ENCODE measurements around the gene ASGR1.
"Not testable (repeated sequence)": the region's sequence is repeated elsewhere in the genome, so short reads cannot be mapped to it uniquely, and the experiment has no call there.

ASGR1 gene

DNA sequence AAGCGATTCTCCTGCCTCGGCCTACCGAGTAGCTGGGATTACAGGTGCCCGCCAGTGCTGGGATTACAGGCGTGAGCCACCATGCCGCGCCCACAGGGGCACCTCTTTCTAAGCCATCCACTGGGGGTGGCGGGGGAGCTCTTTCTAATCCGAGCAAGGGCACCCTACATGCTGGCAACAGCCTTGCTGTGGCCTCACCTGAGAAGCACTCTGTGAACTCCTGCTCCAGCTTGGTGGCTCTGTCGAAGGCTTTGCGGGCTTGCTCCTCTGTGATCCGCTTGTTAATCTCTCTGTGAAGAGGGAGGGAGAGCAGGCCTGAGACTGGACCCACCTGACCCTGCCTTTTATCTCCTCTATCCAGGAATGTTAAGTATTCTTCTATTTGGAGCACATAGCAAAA lies 11.9 kb upstream of the ASGR1 start:
- no peak overlapping the region for H3K4me3 ChIP-seq (ENCODE audit: control insufficient read depth, low read depth, low read length)
- TF ChIP-seq, protein P1, sequence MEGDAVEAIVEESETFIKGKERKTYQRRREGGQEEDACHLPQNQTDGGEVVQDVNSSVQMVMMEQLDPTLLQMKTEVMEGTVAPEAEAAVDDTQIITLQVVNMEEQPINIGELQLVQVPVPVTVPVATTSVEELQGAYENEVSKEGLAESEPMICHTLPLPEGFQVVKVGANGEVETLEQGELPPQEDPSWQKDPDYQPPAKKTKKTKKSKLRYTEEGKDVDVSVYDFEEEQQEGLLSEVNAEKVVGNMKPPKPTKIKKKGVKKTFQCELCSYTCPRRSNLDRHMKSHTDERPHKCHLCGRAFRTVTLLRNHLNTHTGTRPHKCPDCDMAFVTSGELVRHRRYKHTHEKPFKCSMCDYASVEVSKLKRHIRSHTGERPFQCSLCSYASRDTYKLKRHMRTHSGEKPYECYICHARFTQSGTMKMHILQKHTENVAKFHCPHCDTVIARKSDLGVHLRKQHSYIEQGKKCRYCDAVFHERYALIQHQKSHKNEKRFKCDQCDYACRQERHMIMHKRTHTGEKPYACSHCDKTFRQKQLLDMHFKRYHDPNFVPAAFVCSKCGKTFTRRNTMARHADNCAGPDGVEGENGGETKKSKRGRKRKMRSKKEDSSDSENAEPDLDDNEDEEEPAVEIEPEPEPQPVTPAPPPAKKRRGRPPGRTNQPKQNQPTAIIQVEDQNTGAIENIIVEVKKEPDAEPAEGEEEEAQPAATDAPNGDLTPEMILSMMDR (IDR thresholded peaks at IDR 0.05; ENCODE audit: control insufficient read depth, insufficient read depth, low read depth, low read length, missing control alignments), result no peak
- no peak for DNase-seq (ENCODE audit: low read depth)

DNA sequence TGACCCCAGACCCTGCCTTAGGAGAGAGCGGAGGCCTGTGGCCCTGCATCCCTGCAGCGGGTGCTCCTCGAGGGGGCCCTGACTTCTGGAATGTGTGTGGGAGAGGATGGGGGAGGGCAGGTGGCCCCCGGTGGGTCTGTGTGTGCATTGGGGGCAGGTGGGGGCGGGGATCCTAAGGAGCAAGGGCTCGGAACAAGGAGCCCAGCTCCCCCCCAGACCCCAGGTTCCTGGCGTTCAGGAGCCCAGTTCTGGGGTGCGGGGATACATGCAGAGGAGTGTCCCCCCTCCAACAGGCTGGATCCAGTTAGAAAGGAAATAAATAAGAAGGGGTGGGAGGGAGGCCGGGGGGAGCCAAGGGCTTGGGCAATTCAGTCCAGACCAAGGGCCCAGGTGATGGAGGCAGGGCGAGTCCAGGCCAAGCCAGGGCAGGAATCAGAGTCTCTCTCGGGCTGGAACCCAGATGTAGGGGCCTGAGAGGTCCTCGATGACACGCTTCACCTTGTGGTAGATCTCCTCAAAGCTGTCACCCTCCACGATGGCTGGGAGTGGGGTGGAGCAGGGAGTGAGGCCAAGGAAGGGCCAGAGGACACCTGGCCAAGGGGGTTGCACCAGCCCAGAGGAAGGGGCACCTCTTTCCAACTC lies 11.2 kb upstream of the ASGR1 start:
- TF ChIP-seq, protein P1 (IDR thresholded peaks at IDR 0.05; ENCODE audit: control insufficient read depth, insufficient read depth, low read depth, low read length, missing control alignments), result no peak
- no peak for DNase-seq (ENCODE audit: low read depth)
- no peak overlapping the region for H3K4me3 ChIP-seq (ENCODE audit: control insufficient read depth, low read depth, low read length)

DNA sequence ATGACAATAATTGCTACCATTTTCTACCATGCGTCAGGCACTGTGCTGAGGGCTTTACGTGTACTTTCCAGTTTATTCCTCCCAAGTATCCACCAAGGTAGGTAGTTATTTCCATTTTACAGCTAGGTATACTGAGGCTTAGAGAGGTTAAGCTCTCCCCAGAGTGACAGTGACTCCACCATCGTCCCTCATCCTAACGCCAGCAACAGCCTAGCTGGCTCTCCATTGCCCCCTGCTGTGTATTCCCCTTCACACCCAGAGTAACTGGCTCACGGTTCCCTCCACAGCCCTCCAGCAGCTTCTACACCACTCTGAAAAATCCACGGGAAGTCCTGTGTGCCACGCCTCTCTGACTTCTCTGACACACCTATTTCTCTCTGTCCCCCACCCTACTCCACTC lies 7.1 kb upstream of the ASGR1 start:
- no peak overlapping the region for H3K4me3 ChIP-seq (ENCODE audit: control insufficient read depth, low read depth, low read length)
- TF ChIP-seq, protein P1 (IDR thresholded peaks at IDR 0.05; ENCODE audit: control insufficient read depth, insufficient read depth, low read depth, low read length, missing control alignments), result peak; percentile 21
- DNase-seq (ENCODE audit: low read depth), result no peak

DNA sequence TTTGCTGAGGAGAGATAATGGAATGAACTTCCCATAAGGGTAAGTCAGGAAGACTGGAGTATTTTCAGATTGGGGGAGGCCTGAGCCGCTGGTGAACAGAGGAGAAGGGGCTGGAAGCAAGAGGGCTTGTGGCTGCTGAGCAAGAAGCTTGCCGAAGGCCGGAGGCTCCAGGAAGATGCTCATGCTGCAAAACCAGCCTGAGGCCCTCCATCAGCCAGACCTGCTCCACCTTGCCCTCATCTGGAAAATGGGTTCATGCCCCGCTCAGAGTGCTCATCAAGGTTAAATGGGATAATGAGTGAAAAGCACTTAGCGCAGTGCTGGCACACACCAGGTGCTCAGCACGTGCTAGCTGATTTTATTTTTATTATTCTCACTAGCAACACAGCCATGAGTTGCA lies 5.5 kb upstream of the ASGR1 start:
- TF ChIP-seq, protein P1 (IDR thresholded peaks at IDR 0.05; ENCODE audit: control insufficient read depth, insufficient read depth, low read depth, low read length, missing control alignments), result no peak
- H3K4me3 ChIP-seq (ENCODE audit: control insufficient read depth, low read depth, low read length), result no peak overlapping the region
- no peak for DNase-seq (ENCODE audit: low read depth)

DNA sequence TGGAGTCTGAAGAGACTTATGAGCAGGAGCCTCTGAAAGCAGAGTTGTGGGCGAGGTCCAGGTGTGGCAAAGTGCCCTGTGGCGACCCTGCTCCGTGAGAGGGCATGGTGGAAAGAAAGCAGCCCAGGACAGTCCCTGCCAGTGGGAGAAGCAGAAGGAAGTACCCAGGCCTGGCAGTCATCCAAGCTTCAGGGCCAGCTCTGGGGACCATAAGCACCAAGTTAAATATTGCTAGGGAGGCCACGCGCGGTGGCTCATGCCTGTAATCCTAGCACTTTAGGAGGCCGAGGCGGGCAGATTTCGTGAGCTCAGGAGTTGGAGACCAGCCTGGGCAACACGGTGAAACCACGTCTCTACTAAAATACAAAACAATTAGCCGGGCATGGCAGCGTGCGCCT lies 4.9 kb upstream of the ASGR1 start:
- no peak overlapping the region for H3K4me3 ChIP-seq (ENCODE audit: control insufficient read depth, low read depth, low read length)
- no peak for DNase-seq (ENCODE audit: low read depth)
- TF ChIP-seq, protein P1 (IDR thresholded peaks at IDR 0.05; ENCODE audit: control insufficient read depth, insufficient read depth, low read depth, low read length, missing control alignments), result no peak

DNA sequence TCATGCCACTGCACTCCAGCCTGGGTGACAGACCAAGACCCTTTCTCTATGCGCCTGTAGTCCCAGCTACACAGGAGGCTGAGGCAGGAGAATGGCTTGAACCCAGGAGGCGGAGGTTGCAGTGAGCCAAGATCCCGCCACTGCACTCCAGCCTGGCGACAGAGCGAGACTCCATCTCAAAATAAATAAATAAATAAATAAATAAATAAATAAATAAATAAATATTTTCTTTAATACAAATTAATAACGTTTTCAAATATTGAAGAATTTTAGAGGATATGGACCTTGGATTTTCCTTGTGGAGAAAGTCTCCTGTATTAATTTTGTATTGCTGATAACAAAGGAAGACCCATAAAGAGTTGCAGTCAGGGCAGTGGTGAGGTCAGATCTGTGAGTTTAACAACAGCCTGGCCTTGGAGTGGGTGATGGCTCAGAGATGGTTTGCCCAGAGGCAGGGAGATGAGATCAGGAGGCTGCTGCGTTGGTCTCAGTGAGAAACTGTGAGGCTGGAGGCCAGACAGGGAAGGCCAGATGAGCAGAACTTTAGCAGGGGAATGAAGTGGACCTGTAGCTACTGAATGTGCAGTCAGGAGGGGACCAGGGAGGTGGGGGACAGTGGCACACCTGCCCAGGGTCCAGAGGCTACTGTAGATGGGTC lies 4.4 kb upstream of the ASGR1 start:
- TF ChIP-seq, protein P1 (IDR thresholded peaks at IDR 0.05; ENCODE audit: control insufficient read depth, insufficient read depth, low read depth, low read length, missing control alignments), result no peak
- H3K4me3 ChIP-seq (ENCODE audit: control insufficient read depth, low read depth, low read length), result no peak overlapping the region
- DNase-seq (ENCODE audit: low read depth), result no peak

DNA sequence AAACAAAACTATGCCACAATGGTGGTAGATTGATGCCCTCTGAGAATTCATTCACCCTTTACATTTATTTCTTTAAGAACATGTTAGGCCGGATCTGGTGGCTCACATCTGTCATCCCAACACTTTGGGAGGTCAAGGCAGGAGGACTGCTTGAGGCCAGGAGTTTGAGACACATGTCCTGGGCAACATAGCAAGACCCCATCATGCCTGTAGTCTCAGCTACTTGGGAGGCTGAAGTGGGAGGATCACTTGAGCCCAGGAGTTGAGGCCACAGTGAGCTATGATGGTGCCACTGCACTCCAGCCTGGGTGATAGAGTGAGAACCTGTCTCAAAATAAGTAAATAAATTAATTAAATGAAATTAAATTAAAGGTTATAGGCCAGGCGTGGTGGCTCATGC lies 2.9 kb upstream of the ASGR1 start:
- H3K4me3 ChIP-seq (ENCODE audit: control insufficient read depth, low read depth, low read length); DNase-seq (ENCODE audit: low read depth): not testable (repeated sequence)

Data from AG09309 (cell line).